GM21447 (cell line): ENCODE results near the gene DLST.

ENCODE experiments used
- ATAC-seq: cut with Tn5 transposase; IDR thresholded peaks from one replicate; pipeline ENCODE4 v1.9.1; 2021; ENCODE audit not compliant: unreplicated experiment

Gene DLST

GRCh38 chr14:74881431-74882102 lies at the start of gene DLST:
Gene DLST (plus strand): TSS chr14:74881916. CDS start chr14:74881954, 38 bp downstream.
- ATAC-seq, result peak; percentile 85

GRCh38 chr14:74832849-74833248 lies 48.9 kb upstream of the DLST start:
- ATAC-seq, result no peak

DNA sequence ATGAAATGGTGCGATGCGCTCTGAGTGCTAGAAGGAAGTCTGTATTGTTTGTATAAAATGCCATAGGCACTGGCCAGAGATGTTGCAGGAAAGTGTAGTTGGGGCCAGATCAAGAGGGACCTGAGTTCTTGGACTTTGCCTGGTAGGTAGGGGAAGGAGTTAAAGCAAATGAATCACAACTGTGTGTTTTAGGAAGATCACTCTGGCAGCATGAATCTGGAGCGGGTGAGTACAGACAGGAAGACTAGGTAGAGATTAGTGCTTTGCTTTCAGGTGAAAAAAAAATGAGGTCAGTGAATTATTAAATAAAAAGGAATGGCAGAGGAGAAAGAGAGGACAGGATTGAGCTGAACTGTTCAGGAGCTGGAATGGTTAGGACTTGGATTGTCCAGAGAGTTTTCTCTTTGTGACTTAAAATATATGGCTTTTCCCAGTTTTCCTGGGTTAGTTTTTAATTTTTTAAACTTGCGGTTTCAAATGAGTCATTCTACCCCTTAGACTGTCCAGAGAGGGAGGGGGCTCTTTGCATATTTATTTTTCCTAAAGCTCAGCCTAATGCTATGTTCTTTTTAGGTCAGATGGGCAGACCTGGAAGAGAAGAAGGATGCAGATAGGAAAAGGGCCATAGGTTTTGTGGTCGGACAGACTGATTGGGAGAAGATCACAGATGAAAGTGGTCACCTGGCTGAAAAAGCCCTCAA lies 46.9 kb upstream of the DLST start:
- ATAC-seq, result no peak

DNA sequence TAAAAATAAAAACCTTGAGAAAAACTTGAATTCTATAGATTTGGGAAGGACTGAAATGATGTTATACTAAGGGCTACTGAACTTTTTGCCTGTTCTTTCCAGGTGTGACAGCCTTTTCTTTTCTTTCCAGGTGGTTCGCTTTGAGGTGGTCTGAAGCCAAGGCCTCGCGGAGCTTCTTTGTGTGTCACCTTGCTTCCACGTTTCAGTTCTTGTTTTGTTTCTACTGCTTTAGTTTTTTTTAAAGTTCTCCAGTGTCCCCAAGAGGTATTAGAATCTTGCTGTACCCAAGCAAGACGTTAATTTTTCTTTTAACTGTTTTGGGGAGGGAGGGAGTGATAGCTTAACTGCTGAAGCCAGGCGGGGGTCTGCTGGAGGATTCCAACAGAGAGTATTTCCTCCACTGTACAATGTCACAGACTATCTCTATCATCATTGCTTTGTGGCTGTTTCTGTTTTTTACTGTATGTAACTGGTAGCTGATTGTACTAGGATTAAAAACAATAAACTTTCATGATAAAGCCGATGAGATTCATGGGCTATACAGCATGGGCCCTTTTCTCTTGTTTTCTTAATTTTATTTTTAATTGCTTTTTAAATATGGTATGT lies 46.0 kb upstream of the DLST start:
- ATAC-seq, result peak; percentile 48

DNA sequence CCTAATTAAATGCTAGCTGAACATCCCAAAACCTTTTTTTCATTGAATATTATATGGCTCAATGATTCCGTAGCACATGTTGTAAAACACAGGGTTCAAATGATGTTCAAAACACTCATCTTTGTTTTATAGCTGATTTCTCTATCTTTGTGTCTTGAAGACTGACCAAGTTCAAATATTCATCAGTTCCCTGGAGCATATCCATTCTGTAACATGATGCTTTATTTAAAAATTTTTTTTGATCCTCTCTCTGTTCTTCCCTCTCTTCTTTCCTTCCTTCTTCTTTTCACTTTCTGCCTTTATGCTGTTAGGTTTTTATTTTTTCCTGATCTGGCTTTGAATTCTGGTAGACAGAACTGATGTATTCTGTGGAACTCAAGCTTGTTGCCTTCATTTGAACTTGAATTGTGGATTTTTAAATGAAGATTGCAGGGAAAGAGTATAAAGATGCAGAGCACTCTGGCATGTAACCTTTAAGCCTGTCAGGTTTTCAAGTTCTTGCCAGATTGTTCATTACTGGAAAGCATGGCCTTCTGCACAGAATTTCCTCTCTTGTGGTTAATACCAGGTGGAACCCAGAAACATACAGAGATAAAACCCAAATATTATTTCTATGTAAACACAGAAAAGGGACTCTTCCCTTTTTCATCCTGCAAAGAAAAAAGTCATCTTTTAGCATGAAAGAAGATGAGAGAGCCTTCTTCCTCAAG lies 45.3 kb upstream of the DLST start:
- ATAC-seq, result no peak

DNA sequence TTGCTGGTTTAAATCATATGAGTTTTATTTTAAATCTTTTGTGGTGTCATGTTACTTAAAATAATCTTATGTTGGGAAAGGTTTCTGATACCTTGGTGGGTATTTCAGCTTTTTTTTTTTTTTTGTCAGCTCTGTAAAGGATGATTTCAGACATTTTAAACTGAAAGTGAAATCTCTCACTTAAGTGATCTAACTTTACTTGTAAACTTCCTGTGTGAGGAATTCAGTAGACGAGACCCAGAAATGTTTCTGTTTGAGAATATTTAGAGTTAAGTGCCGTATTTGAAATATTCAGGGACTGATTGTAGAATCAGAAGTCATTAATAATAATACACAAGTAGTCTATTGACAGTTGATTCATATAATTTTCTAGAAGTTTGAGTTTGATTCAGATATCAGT lies 43.5 kb upstream of the DLST start:
- ATAC-seq, result no peak

- peak; percentile 40 for ATAC-seq
These were observed 41.1 kb upstream of the DLST start for GRCh38 chr14:74840603-74841030.

- peak; percentile 66 for ATAC-seq
These were observed 40.2 kb upstream of the DLST start for GRCh38 chr14:74841230-74842207.

DNA sequence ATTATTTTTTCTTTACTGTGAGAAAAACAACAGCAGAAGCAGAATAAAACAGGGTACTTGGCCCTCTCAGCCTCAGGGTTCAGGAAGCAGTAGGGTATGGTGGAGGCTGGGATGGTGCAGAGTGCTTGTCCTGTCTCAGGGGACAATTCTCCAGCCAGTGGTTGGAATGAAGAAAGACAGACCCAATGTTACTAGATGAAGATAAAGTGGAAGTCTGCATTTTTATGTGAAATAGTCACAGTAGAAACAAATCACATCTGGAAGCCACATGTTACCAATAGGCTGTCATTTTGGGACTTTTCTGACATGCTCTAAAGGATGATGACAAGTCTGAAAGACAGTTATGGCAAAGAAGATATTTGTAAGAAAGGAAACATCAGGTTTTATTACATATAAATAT lies 38.1 kb upstream of the DLST start:
- ATAC-seq, result no peak

GRCh38 chr14:74846168-74846567 lies 35.5 kb upstream of the DLST start:
- ATAC-seq, result no peak

DNA sequence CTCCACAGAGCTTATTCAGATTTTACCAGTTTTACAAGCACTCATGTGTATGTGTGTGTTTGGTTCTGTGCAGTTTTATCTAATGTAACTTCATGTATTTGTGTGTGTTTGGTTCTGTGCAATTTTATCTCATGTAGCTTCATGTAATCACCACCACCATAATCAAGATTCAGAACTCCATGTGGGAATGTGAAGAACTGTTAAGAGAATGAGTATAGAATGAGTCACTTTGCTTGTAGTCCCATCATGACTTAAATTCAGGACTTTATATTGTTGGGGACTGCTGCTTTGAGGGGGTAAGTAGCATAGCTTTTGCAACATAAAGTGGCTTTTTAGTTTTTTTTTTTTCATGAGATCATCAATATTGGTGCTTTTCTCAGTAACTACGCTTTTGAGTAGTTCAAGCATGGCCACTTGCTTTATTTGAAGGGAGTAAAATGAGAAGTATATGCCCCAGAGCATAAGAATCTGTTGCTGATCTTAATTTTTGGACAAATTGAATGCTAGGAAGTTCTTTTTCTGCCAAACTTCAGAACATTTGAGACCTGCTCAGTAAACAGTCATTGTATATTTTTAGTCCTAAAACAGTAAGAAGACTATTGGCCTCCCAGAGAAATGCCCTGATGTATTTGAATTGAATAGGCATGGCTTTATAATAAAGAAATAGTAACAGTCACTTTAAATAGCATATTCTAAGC lies 34.6 kb upstream of the DLST start:
- no peak for ATAC-seq

- ATAC-seq, result no peak
These were observed 32.9 kb upstream of the DLST start for GRCh38 chr14:74848768-74849167.

GRCh38 chr14:74852922-74853530 lies 28.7 kb upstream of the DLST start:
- no peak for ATAC-seq

DNA sequence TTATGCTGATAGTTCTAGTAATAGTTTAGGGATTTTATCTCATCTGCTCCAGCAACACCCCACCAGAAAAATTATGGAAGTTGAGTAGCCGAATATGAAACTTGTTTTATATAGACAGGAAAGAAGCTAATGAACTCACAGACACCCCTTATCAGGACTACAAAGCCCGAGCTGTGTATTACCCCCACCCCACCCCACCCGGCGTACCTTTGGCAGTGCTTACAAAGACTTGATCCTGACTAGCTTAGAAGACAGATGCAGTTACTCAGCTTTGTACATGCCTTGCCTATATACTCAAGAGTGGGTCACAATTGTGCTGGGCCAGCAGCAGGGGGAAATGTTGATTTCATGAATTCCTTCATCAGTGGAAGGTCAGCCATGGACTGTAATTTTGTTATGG lies 28.1 kb upstream of the DLST start:
- no peak for ATAC-seq

DNA sequence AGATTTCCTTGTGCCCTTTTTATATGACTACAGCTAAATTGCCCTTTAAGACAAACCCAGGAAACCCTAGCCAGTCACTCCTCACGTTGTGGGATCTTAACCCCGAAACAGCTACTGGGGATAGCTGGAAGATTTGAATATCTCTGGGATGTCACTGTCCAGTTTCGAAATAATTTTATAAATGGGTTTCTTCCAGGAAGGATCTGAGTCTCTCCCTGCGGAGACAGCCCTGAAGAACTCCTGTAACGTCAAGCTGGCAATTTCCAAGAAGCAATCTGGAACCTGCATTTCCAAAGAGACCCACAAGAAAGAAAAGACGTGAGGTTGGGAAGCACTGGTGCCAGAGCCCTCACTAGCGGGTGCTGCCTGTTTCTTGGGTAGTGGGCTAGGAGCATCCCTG lies 26.7 kb upstream of the DLST start:
- no peak for ATAC-seq

DNA sequence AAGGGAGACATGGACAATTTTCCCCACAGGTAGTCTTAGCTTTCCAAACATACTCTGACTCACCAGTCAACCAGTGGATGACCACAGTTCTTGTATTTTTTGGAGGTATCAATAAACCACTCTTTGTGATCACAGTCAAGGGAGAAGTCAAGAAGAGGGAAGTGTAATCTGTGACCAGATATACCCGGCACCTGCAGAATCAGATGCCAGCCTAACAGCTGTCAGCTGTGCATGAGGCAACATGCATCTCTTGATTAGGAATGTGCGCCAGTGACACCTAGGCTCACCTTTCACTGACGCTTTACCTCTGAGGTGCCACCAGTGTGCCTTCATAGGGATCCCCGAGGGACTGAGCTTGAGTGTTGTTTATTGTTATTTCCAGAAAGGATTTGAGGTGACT lies 25.8 kb upstream of the DLST start:
- no peak for ATAC-seq

GRCh38 chr14:74856366-74856765 lies 25.4 kb upstream of the DLST start:
- ATAC-seq, result no peak

GRCh38 chr14:74858022-74858421 lies 23.7 kb upstream of the DLST start:
- ATAC-seq, result no peak

DNA sequence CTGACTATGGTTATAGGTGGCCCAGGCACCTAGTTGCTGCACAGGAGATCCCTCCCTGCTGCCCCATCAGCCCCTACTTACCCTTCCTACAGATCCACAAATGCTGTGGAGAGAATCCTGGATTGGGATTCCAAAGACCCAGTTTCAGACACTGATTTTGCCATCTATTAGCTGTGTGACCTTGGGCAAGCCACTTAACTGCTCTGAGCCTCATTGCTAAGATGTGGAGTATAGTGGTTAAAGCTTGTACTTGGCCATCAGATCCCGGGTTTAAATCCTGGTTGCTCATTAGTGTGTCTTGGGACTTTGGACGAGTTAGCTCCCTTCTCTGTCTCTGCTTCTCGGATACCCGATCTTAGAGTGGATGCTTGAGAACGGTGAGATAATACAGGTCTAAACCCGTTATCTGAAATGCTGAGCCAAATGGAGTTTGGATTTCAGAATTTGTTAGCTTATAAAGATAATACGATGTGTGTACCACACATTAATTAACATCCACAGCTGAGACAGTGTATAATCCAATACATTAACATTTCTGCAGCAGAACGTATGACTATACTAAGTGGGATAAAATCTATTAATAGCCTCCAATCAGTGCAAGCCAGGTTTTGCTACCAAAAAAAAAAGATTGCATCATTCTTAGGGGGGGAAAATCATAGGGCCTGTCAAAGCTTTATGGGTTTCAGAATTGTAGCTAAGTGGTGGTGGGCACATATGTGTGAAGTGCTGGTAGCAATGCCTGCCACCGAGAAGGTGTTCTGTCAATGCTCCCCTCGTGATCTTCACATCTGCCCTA lies 21.8 kb upstream of the DLST start:
- no peak for ATAC-seq
